ENCODE data around the gene PPP2R2C. TPM values are rescaled to one million over a fixed set of nuclear protein-coding genes. Genes with fewer than 3 reads are reported as not detected.

PPP2R2C gene
- total and polyA plus RNA-seq, 2 donors (not counting 1 experiment from before 2014, with no cell fraction given) = 0.10 to 0.17 TPM

DNA sequence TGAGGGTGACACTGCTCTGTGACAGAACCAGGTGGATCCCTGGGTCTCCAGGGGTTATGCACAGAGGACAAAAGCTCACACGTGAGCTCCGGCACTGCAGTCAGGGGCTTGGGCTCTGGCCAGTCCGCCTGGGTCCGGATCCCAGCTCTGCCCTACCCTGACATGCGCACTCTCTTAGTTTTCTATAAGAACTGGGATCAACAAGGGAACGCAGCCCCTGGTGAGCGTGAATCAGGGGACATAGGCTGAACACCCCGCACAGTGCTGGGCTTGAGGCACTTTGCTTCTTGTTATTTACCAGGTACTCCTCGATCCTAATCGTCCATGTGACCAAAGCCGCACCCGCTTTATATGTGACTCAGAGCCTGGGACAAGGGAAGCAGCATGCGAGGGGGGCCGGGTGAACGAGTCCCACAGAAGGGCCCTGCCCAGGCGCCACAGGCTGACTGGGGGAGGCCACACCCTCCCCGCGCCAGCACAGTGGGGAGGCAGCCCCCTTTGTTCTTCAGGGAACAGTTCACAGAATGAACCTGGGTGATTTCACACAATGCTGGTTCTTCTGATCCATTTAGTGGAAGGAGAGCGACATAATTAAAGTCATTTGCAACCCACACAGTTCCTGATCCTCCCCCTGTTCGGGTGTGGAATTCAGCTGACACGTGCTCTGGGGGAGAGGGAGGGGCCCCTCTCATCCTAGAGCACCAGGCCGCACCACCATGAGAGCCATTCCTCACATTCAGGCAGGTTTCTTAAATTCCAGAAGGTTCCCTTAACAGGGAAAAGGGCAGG, 147.2 kb downstream of the PPP2R2C start:
- H3K79me2 ChIP-seq (ENCODE audit: control insufficient read depth, insufficient read depth, low read length) = no peaks in the 10 kb centered on the region
- H3K4me3 ChIP-seq (replicated peaks in 1 of 4; ENCODE audit: control extremely low read depth in 1 of 4, insufficient read depth in 1 of 4, low read depth in 3 of 4, low read length in 4 of 4) = no peak overlapping the region
- H3K9ac ChIP-seq (ENCODE audit: insufficient read depth, low read length) = no peak overlapping the region
- no peak overlapping the region for H2AFZ ChIP-seq (ENCODE audit: low read length)
- no peaks in the 10 kb centered on the region for H4K20me1 ChIP-seq (ENCODE audit: control insufficient read depth, extremely low read depth, insufficient read depth, low read length)
- TF ChIP-seq EZH2 (IDR thresholded peaks at IDR 0.05; ENCODE audit: low read length, missing control alignments) = no peak
- TF ChIP-seq, protein P1, sequence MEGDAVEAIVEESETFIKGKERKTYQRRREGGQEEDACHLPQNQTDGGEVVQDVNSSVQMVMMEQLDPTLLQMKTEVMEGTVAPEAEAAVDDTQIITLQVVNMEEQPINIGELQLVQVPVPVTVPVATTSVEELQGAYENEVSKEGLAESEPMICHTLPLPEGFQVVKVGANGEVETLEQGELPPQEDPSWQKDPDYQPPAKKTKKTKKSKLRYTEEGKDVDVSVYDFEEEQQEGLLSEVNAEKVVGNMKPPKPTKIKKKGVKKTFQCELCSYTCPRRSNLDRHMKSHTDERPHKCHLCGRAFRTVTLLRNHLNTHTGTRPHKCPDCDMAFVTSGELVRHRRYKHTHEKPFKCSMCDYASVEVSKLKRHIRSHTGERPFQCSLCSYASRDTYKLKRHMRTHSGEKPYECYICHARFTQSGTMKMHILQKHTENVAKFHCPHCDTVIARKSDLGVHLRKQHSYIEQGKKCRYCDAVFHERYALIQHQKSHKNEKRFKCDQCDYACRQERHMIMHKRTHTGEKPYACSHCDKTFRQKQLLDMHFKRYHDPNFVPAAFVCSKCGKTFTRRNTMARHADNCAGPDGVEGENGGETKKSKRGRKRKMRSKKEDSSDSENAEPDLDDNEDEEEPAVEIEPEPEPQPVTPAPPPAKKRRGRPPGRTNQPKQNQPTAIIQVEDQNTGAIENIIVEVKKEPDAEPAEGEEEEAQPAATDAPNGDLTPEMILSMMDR (conservative IDR thresholded peaks at IDR 0.05 in 1 of 2, IDR thresholded peaks at IDR 0.05 in 1 of 2; ENCODE audit: low read depth in 1 of 2, low read length in 2 of 2) = no peak
- H3K4me1 ChIP-seq (ENCODE audit: control insufficient read depth, extremely low read depth, insufficient read depth, low read length) = no peaks in the 10 kb centered on the region
- H3K27ac ChIP-seq (ENCODE audit: insufficient read depth, low read length) = no peak overlapping the region
- no peak overlapping the region for H3K4me2 ChIP-seq (ENCODE audit: extremely low read depth, insufficient read depth, low read length)
- H3K27me3 ChIP-seq (ENCODE audit: control insufficient read depth, insufficient read depth, low read length) = no peaks in the 10 kb centered on the region
- no peaks in the 10 kb centered on the region for H3K9me3 ChIP-seq (ENCODE audit: control insufficient read depth, insufficient read depth, low read depth, low read length)
- DNase-seq (ENCODE audit: low read depth in 2 of 2) = peak in 1 of 2 donors; percentile 48
- H3K36me3 ChIP-seq (ENCODE audit: control insufficient read depth, insufficient read depth, low read length) = no peaks in the 10 kb centered on the region

DNA sequence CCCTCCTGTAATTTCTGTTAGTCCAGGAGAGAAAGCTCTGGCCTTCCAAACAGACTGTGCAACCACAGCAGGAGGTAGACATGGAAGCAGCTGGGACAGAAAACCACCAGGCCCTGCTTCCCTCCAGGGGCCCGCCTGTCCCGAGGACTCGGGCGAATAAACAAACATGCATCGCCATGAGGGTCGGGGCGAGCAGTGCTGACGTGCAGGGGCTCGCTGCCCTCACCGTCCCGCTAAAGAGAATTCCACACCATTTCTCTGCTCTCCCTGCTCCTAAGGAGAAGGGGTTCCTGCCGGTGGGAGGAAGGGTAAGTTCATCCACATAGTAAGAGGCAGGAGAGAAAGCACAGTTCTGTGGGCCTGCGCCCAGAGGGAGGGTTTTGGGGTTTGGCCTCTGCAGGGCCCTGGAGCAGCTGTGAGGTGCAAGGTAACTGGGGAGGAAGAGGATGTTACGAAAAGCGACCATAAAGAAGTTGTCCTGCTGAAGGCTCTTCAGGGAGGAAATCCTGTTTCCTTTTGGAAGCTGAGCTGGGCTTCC, 147.9 kb downstream of the PPP2R2C start:
- H4K20me1 ChIP-seq (ENCODE audit: control insufficient read depth, extremely low read depth, insufficient read depth, low read length) = no peaks in the 10 kb centered on the region
- H3K79me2 ChIP-seq (ENCODE audit: control insufficient read depth, insufficient read depth, low read length) = no peaks in the 10 kb centered on the region
- no peak overlapping the region for H3K4me2 ChIP-seq (ENCODE audit: extremely low read depth, insufficient read depth, low read length)
- no peak overlapping the region for H3K27ac ChIP-seq (ENCODE audit: insufficient read depth, low read length)
- no peaks in the 10 kb centered on the region for H3K27me3 ChIP-seq (ENCODE audit: control insufficient read depth, insufficient read depth, low read length)
- no peaks in the 10 kb centered on the region for H3K4me1 ChIP-seq (ENCODE audit: control insufficient read depth, extremely low read depth, insufficient read depth, low read length)
- no peak overlapping the region for H2AFZ ChIP-seq (ENCODE audit: low read length)
- no peak for DNase-seq (ENCODE audit: low read depth in 2 of 2)
- TF ChIP-seq EZH2 (IDR thresholded peaks at IDR 0.05; ENCODE audit: low read length, missing control alignments) = no peak
- TF ChIP-seq, protein P1 (conservative IDR thresholded peaks at IDR 0.05 in 1 of 2, IDR thresholded peaks at IDR 0.05 in 1 of 2; ENCODE audit: low read depth in 1 of 2, low read length in 2 of 2) = no peak
- no peak overlapping the region for H3K4me3 ChIP-seq (replicated peaks in 1 of 4; ENCODE audit: control extremely low read depth in 1 of 4, insufficient read depth in 1 of 4, low read depth in 3 of 4, low read length in 4 of 4)
- no peaks in the 10 kb centered on the region for H3K9me3 ChIP-seq (ENCODE audit: control insufficient read depth, insufficient read depth, low read depth, low read length)
- no peaks in the 10 kb centered on the region for H3K36me3 ChIP-seq (ENCODE audit: control insufficient read depth, insufficient read depth, low read length)
- H3K9ac ChIP-seq (ENCODE audit: insufficient read depth, low read length) = no peak overlapping the region

DNA sequence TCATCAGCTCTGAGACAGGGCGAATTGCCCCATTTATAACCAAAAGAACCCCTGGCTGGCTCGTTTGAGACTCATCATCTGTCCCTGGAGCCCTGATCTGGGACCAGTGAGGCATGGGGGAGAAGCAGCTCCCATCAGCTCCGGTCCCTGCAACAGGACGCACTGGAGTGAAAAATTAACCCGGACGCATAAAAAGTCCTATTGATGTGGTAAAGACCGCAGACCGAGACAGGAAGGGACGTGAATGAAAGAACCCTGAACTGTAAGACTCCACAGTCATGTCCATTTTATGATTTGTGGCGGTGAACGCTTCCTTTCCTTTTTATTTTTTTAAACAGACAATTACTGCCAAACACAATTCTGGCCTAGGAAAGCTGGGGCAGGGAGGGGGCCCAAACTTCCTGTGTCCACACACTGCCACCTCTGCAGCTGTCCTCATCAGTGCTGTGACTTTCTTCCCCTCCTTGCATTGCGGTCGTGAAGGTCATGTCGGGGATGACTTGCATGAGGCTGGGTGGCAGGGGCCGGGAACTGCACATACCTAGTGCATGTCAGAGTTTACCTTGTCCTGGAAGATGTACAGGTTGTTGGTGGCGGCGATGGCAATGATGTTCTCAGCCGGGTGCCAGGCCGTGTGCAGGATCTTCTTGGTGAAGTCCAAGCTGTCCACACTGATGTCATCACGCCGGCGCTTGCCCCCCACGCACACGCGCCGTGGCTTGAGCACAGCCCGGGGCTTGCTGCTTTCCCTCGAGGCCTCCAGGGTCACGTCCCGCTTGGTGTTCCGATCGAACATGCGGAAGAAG, 149.4 kb downstream of the PPP2R2C start:
- no peak overlapping the region for H3K4me3 ChIP-seq (replicated peaks in 1 of 4; ENCODE audit: control extremely low read depth in 1 of 4, insufficient read depth in 1 of 4, low read depth in 3 of 4, low read length in 4 of 4)
- no peak overlapping the region for H3K27ac ChIP-seq (ENCODE audit: insufficient read depth, low read length)
- no peaks in the 10 kb centered on the region for H4K20me1 ChIP-seq (ENCODE audit: control insufficient read depth, extremely low read depth, insufficient read depth, low read length)
- no peak overlapping the region for H2AFZ ChIP-seq (ENCODE audit: low read length)
- no peak overlapping the region for H3K4me2 ChIP-seq (ENCODE audit: extremely low read depth, insufficient read depth, low read length)
- H3K9me3 ChIP-seq (ENCODE audit: control insufficient read depth, insufficient read depth, low read depth, low read length) = no peaks in the 10 kb centered on the region
- no peak for TF ChIP-seq EZH2 (IDR thresholded peaks at IDR 0.05; ENCODE audit: low read length, missing control alignments)
- H3K9ac ChIP-seq (ENCODE audit: insufficient read depth, low read length) = no peak overlapping the region
- H3K36me3 ChIP-seq (ENCODE audit: control insufficient read depth, insufficient read depth, low read length) = no peaks in the 10 kb centered on the region
- H3K27me3 ChIP-seq (ENCODE audit: control insufficient read depth, insufficient read depth, low read length) = no peaks in the 10 kb centered on the region
- H3K79me2 ChIP-seq (ENCODE audit: control insufficient read depth, insufficient read depth, low read length) = no peaks in the 10 kb centered on the region
- DNase-seq (ENCODE audit: low read depth in 2 of 2) = no peak
- H3K4me1 ChIP-seq (ENCODE audit: control insufficient read depth, extremely low read depth, insufficient read depth, low read length) = no peaks in the 10 kb centered on the region
